Transverse colon (tissue), 4 donors: ENCODE measurements around the gene DLL1. TPM values are rescaled to one million over a fixed set of nuclear protein-coding genes. Genes with fewer than 3 reads are reported as not detected.

Source experiments
- DNase-seq: peaks from one replicate; pipeline ENCODE4 v3.0.0-alpha.2; 2019
- H3K27ac ChIP-seq, 4 donors: fragments of 200-600 bp; sonication (generic); 2 replicates each; pipeline ENCODE4 v1.5.1; 2016 to 2018; ENCODE audit warnings: inconsistent platforms in 4 of 4
- H3K27me3 ChIP-seq: fragments of 200-600 bp; sonication (generic); 2 replicates; pipeline ENCODE4 v1.5.1; 2017; ENCODE audit warnings: inconsistent platforms
- H3K36me3 ChIP-seq, 4 donors: fragments of 200-600 bp; sonication (generic); 2 replicates each; pipeline ENCODE4 v1.5.1; 2017 to 2019; ENCODE audit warnings: inconsistent platforms in 4 of 4
- H3K4me1 ChIP-seq, 4 donors: fragments of 200-600 bp; sonication (generic); 2 replicates each; pipeline ENCODE4 v1.5.1; 2017 to 2020; ENCODE audit warnings: inconsistent platforms in 4 of 4
- H3K4me3 ChIP-seq, 4 donors: fragments of 200-600 bp; sonication (generic); 1 replicate in 1 of 4; 2 replicates in 3 of 4; pipeline versions ENCODE4 v1.5.1 to v1.6.1; 2017 to 2019; ENCODE audit warnings: inconsistent platforms in 4 of 4
- H3K9me3 ChIP-seq, 2 donors: fragments of 200-600 bp; sonication (generic); 2 replicates each; pipeline ENCODE4 v1.5.1; 2017 to 2019; ENCODE audit warnings: inconsistent platforms in 2 of 2
- CTCF ChIP-seq, 5 experiments: fragments of 200-600 bp in 3 of 5; fragments of 450-650 bp in 2 of 5; sonication (generic) in 3 of 5; IDR thresholded peaks; 1 replicate in 2 of 5; 2 replicates in 3 of 5; pipeline ENCODE4 v1.5.1; 2016 to 2017; ENCODE audit warnings: antibody characterized with exemption in 5 of 5, inconsistent platforms in 3 of 5, mild to moderate bottlenecking in 2 of 5, moderate library complexity in 1 of 5
- EP300 ChIP-seq: sonication (generic); formaldehyde crosslinking; IDR thresholded peaks from one replicate; pipeline ENCODE4 v1.6.1; 2017; ENCODE audit warnings: antibody characterized with exemption, low read depth
- POLR2A ChIP-seq: fragments of 450-650 bp; IDR thresholded peaks from one replicate; pipeline ENCODE4 v1.6.1; 2016; ENCODE audit warnings: antibody characterized with exemption, mild to moderate bottlenecking, moderate library complexity
- POLR2AphosphoS5 ChIP-seq, 3 donors: sonication (generic); formaldehyde crosslinking; IDR thresholded peaks; one replicate each; pipeline ENCODE4 v1.6.1; 2016; ENCODE audit warnings: antibody characterized with exemption in 3 of 3
- WGBS, 2 donors: methylation state at CpG; one replicate each; pipeline ENCODE4 v1.1.5; 2018; ENCODE audit warnings: low coverage in 1 of 2; 5-methylcytosine and 5-hydroxymethylcytosine counted together
- in situ Hi-C, 4 donors: fragments of 200-750 bp; cut with MboI; loops; one replicate each; pipeline versions ENCODE4 v1.15.0 to v1.15.1; 2017; ENCODE audit warnings: low sequenced_read_pairs in 3 of 4, low pct_ligation_motif_present in 1 of 4, low pct_unique_long_range_greater_than_20kb in 1 of 4
- intact Hi-C: fragments of 100-400 bp; cut with DNase I; formaldehyde crosslinking; loops from one replicate; pipeline ENCODE4 v1.15.1; 2023; ENCODE audit warnings: low total_unique reads
- total RNA-seq, 4 donors: library from RNA; depleted of rRNA; stranded (reverse); fragments of >200 nt; gene quantifications; one replicate each; pipeline ENCODE4 v1.1.0, GENCODE V29; 2016

The DLL1 gene
- total RNA-seq, 4 donors from 2014 or later: 15.0 to 46.2 (median 25.9) TPM

GRCh38 chr6:170259278-170259677, 31.6 kb downstream of the DLL1 start:
- in situ Hi-C loops (no loop called here), intact Hi-C loops (no loop called here)
- no peak overlapping the region for H3K4me3 ChIP-seq
- no peak overlapping the region for H3K27ac ChIP-seq
- peaks cover 4% of the 10 kb centered on the region for H3K27me3 ChIP-seq
- TF ChIP-seq CTCF (IDR thresholded peaks at IDR 0.05) (no peak), POLR2AphosphoS5 (IDR thresholded peaks at IDR 0.05) (no peak), EP300 (no peak), POLR2A (no peak)
- H3K9me3 ChIP-seq: no peaks in the 10 kb centered on the region
- no peaks in the 10 kb centered on the region for H3K4me1 ChIP-seq
- WGBS, 2 donors: 83% methylated on average over 5 of the region's 5 CpGs; no CpG with 5 or more reads in 1 of the 2 donors
- no peak for DNase-seq
- no peaks in the 10 kb centered on the region for H3K36me3 ChIP-seq

GRCh38 chr6:170258407-170258806, 32.5 kb downstream of the DLL1 start:
- TF ChIP-seq EP300 (no peak), POLR2A (no peak), CTCF (IDR thresholded peaks at IDR 0.05) (no peak), POLR2AphosphoS5 (IDR thresholded peaks at IDR 0.05) (no peak)
- no peak for DNase-seq
- H3K27me3 ChIP-seq: peaks cover 4% of the 10 kb centered on the region
- H3K9me3 ChIP-seq: no peaks in the 10 kb centered on the region
- H3K4me1 ChIP-seq: no peaks in the 10 kb centered on the region
- peak overlapping the region in 2 of 4 donors; percentile 39 for H3K27ac ChIP-seq
- 82% methylated on average over 6 of the region's 6 CpGs; no CpG with 5 or more reads in 1 of the 2 donors for WGBS, 2 donors
- in situ Hi-C loops (no loop called here), intact Hi-C loops (no loop called here)
- no peak overlapping the region for H3K4me3 ChIP-seq
- no peaks in the 10 kb centered on the region for H3K36me3 ChIP-seq

- peaks cover 4% of the 10 kb centered on the region for H3K27me3 ChIP-seq
- TF ChIP-seq EP300 (no peak), POLR2AphosphoS5 (IDR thresholded peaks at IDR 0.05) (no peak), POLR2A (no peak), CTCF (IDR thresholded peaks at IDR 0.05) (no peak)
- H3K36me3 ChIP-seq: no peaks in the 10 kb centered on the region
- WGBS, 2 donors: 60 to 81% methylated on average over 2 to 4 of the region's 4 CpGs
- H3K27ac ChIP-seq: no peak overlapping the region
- intact Hi-C loops: no loop called here
- no peaks in the 10 kb centered on the region for H3K9me3 ChIP-seq
- H3K4me1 ChIP-seq: no peaks in the 10 kb centered on the region
- H3K4me3 ChIP-seq: no peak overlapping the region
- in situ Hi-C loops: no loop called here
- DNase-seq: no peak
These were observed 33.5 kb downstream of the DLL1 start for GRCh38 chr6:170257376-170257775.

GRCh38 chr6:170256641-170257040, 34.2 kb downstream of the DLL1 start:
- Histone ChIP-seq H3K27ac (no peak overlapping the region), H3K4me3 (no peak overlapping the region), H3K4me1 (no peaks in the 10 kb centered on the region), H3K27me3 (no peaks in the 10 kb centered on the region), H3K9me3 (no peaks in the 10 kb centered on the region), H3K36me3 (no peaks in the 10 kb centered on the region)
- TF ChIP-seq POLR2AphosphoS5 (IDR thresholded peaks at IDR 0.05) (no peak), CTCF (IDR thresholded peaks at IDR 0.05) (no peak), POLR2A (no peak), EP300 (no peak)
- intact Hi-C loops: no loop called here
- no peak for DNase-seq
- 84 to 87% methylated on average over 11 to 21 of the region's 21 CpGs for WGBS, 2 donors
- in situ Hi-C loops: no loop called here
